ENCODE measurements around the gene PLEKHA4.
A peak's percentile ranks its signal among the peaks of the same experiment; 100 is the strongest.
"Not testable (repeated sequence)": the region's sequence is repeated elsewhere in the genome, so short reads cannot be mapped to it uniquely, and the experiment has no call there.

Gene PLEKHA4

GRCh38 chr19:48872182-48872883 is 3.9 kb upstream of the PLEKHA4 start, which contains the start of gene PPP1R15A:
Gene PPP1R15A (plus strand): TSS chr19:48872421. CDS start chr19:48873234, 813 bp downstream.
- Histone ChIP-seq H3K79me2 (ENCODE audit: control insufficient read depth, low read length) (peaks cover 32% of the 10 kb centered on the region), H3K4me1 (ENCODE audit: control insufficient read depth, low read length) (peaks cover 48% of the 10 kb centered on the region), H3K36me3 (ENCODE audit: control insufficient read depth, low read length) (peaks cover 43% of the 10 kb centered on the region), H3K4me2 (ENCODE audit: low read length) (peak within 1 kb of the TSS; percentile 92), H3K4me3 (ENCODE audit: low read length) (peak within 1 kb of the TSS; percentile 100), H3K9me3 (ENCODE audit: control insufficient read depth, insufficient read depth, low read length) (no peaks in the 10 kb centered on the region), H3F3A (ENCODE audit: control insufficient read depth, insufficient read depth) (peaks cover 34% of the 10 kb centered on the region), H3K27ac (ENCODE audit: low read depth, low read length) (peak within 1 kb of the TSS; percentile 96), H3K9me2 (replicated peaks; ENCODE audit: control insufficient read depth, low read length) (no peaks in the 10 kb centered on the region), H4K20me1 (ENCODE audit: control insufficient read depth, insufficient read depth, low read depth, low read length) (peaks cover 16% of the 10 kb centered on the region; the same call in 1 of the 2 replicates), H3K27me3 (ENCODE audit: control insufficient read depth, low read length) (no peaks in the 10 kb centered on the region)
- TF ChIP-seq EZH2phosphoT487 (IDR thresholded peaks at IDR 0.05; ENCODE audit: borderline replicate concordance, low read length) (no peak), CTCF (IDR thresholded peaks at IDR 0.05; ENCODE audit: low read depth, low read length, poor library complexity, severe bottlenecking) (no peak)

GRCh38 chr19:48871471-48872181 is 3.2 kb upstream of the PLEKHA4 start:
- H3K9me2 ChIP-seq (replicated peaks; ENCODE audit: control insufficient read depth, low read length); H3K27me3 ChIP-seq (ENCODE audit: control insufficient read depth, low read length); H3K9me3 ChIP-seq (ENCODE audit: control insufficient read depth, insufficient read depth, low read length); H3K27ac ChIP-seq (ENCODE audit: low read depth, low read length): not testable (repeated sequence)
- Histone ChIP-seq H3K4me2 (ENCODE audit: low read length) (peak overlapping the region; percentile 92), H3K4me1 (ENCODE audit: control insufficient read depth, low read length) (peaks cover 50% of the 10 kb centered on the region), H4K20me1 (ENCODE audit: control insufficient read depth, insufficient read depth, low read depth, low read length) (peaks cover 16% of the 10 kb centered on the region; the same call in 1 of the 2 replicates), H3K4me3 (ENCODE audit: low read length) (peak overlapping the region; percentile 100; the same call in 1 of the 2 replicates), H3K79me2 (ENCODE audit: control insufficient read depth, low read length) (peaks cover 32% of the 10 kb centered on the region), H3K36me3 (ENCODE audit: control insufficient read depth, low read length) (peaks cover 40% of the 10 kb centered on the region), H3F3A (ENCODE audit: control insufficient read depth, insufficient read depth) (peaks cover 34% of the 10 kb centered on the region)

- Histone ChIP-seq H3K9me3 (ENCODE audit: control insufficient read depth, insufficient read depth, low read length) (no peaks in the 10 kb centered on the region), H3K79me2 (ENCODE audit: control insufficient read depth, low read length) (peaks cover 28% of the 10 kb centered on the region), H3F3A (ENCODE audit: control insufficient read depth, insufficient read depth) (peaks cover 21% of the 10 kb centered on the region), H3K27me3 (ENCODE audit: control insufficient read depth, low read length) (no peaks in the 10 kb centered on the region), H3K27ac (ENCODE audit: low read depth, low read length) (no peak overlapping the region), H3K9me2 (replicated peaks; ENCODE audit: control insufficient read depth, low read length) (no peaks in the 10 kb centered on the region), H3K36me3 (ENCODE audit: control insufficient read depth, low read length) (peaks cover 27% of the 10 kb centered on the region), H3K4me3 (ENCODE audit: low read length) (no peak overlapping the region), H4K20me1 (ENCODE audit: control insufficient read depth, insufficient read depth, low read depth, low read length) (peaks cover 16% of the 10 kb centered on the region; the same call in 1 of the 2 replicates), H3K4me1 (ENCODE audit: control insufficient read depth, low read length) (peaks cover 46% of the 10 kb centered on the region), H3K4me2 (ENCODE audit: low read length) (no peak overlapping the region)
- TF ChIP-seq CTCF (IDR thresholded peaks at IDR 0.05; ENCODE audit: low read depth, low read length, poor library complexity, severe bottlenecking) (no peak), EZH2phosphoT487 (IDR thresholded peaks at IDR 0.05; ENCODE audit: borderline replicate concordance, low read length) (no peak)
These were observed 1.6 kb upstream of the PLEKHA4 start for GRCh38 chr19:48870048-48870447.

- peaks cover 5% of the 10 kb centered on the region for H3K79me2 ChIP-seq (ENCODE audit: control insufficient read depth, low read length)
- no peak overlapping the region for H3K27ac ChIP-seq (ENCODE audit: low read depth, low read length)
- H3F3A ChIP-seq (ENCODE audit: control insufficient read depth, insufficient read depth): no peaks in the 10 kb centered on the region
- peak overlapping the region; percentile 31; the same call in 1 of the 2 replicates for H3K4me3 ChIP-seq (ENCODE audit: low read length)
- no peaks in the 10 kb centered on the region for H3K27me3 ChIP-seq (ENCODE audit: control insufficient read depth, low read length)
- TF ChIP-seq EZH2phosphoT487 (IDR thresholded peaks at IDR 0.05; ENCODE audit: borderline replicate concordance, low read length): no peak
- TF ChIP-seq CTCF (IDR thresholded peaks at IDR 0.05; ENCODE audit: low read depth, low read length, poor library complexity, severe bottlenecking): no peak
- H3K36me3 ChIP-seq (ENCODE audit: control insufficient read depth, low read length): peaks cover 5% of the 10 kb centered on the region
- H4K20me1 ChIP-seq (ENCODE audit: control insufficient read depth, insufficient read depth, low read depth, low read length): 0 out of 2 replicates have a peak, but pooled peaks cover 4% of the 10 kb centered on the region
- H3K9me2 ChIP-seq (replicated peaks; ENCODE audit: control insufficient read depth, low read length): no peaks in the 10 kb centered on the region
- H3K4me2 ChIP-seq (ENCODE audit: low read length): peak overlapping the region; percentile 40
- H3K4me1 ChIP-seq (ENCODE audit: control insufficient read depth, low read length): peaks cover 34% of the 10 kb centered on the region
- H3K9me3 ChIP-seq (ENCODE audit: control insufficient read depth, insufficient read depth, low read length): no peaks in the 10 kb centered on the region
These were observed 687 bp downstream of the PLEKHA4 start for GRCh38 chr19:48867746-48868113.
